H7 (cell line): ENCODE results near the gene RPL26. TPM values are rescaled to one million over a fixed set of nuclear protein-coding genes. Genes with fewer than 3 reads are reported as not detected.
A peak's percentile ranks its signal among the peaks of the same experiment; 100 is the strongest.

Source experiments
- DNase-seq: peaks from one replicate; pipeline ENCODE4 v3.0.0; 2012
- H3K27me3 ChIP-seq: 2 replicates; pipeline ENCODE4 v1.6.0; 2011; ENCODE audit warnings: mild to moderate bottlenecking, low read length; ENCODE audit not compliant: control insufficient read depth, insufficient read depth
- H3K36me3 ChIP-seq: replicated peaks from 2 replicates; pipeline ENCODE4 v1.5.1; 2011; ENCODE audit warnings: low read length; ENCODE audit not compliant: control insufficient read depth, insufficient read depth
- H3K4me3 ChIP-seq: 2 replicates; pipeline ENCODE4 v1.5.1; 2011; ENCODE audit warnings: low read depth, mild to moderate bottlenecking, control low read depth, low read length, moderate library complexity; ENCODE audit not compliant: insufficient read depth
- total RNA-seq: library from RNA; depleted of rRNA; stranded (reverse); fragments of >200 nt; shearing (Covaris generic); gene quantifications from 2 replicates; pipeline ENCODE4 v1.2.3, GENCODE V29; 2014; rRNA removed

Gene RPL26
- total RNA-seq = 1,833 and 2,305 TPM in 2 replicates

- DNase-seq = peak; percentile 97
- peaks cover 32% of the 10 kb centered on the region for H3K36me3 ChIP-seq
- H3K27me3 ChIP-seq = no peaks in the 10 kb centered on the region
- peak within 1 kb of the TSS; percentile 88 for H3K4me3 ChIP-seq
Measured at GRCh38 chr17:8383143-8383822, at the start of gene RPL26. Gene RPL26, minus strand, starts transcription at chr17:8383193. Its CDS starts 883 bp downstream, at chr17:8382310.

GRCh38 chr17:8430966-8431365, 48.0 kb upstream of the RPL26 start:
- DNase-seq = no peak
- H3K4me3 ChIP-seq = no peak overlapping the region
- H3K27me3 ChIP-seq = no peaks in the 10 kb centered on the region
- H3K36me3 ChIP-seq = no peaks in the 10 kb centered on the region

- no peaks in the 10 kb centered on the region for H3K36me3 ChIP-seq
- peak; percentile 36 for DNase-seq
- no peak overlapping the region for H3K4me3 ChIP-seq
- no peaks in the 10 kb centered on the region for H3K27me3 ChIP-seq
Measured at GRCh38 chr17:8426802-8427201, 43.8 kb upstream of the RPL26 start.

GRCh38 chr17:8426094-8426720, 43.2 kb upstream of the RPL26 start:
- H3K36me3 ChIP-seq = no peaks in the 10 kb centered on the region
- no peaks in the 10 kb centered on the region for H3K27me3 ChIP-seq
- H3K4me3 ChIP-seq = no peak overlapping the region
- no peak for DNase-seq

GRCh38 chr17:8421571-8421970, 38.6 kb upstream of the RPL26 start:
- Histone ChIP-seq H3K36me3 (no peaks in the 10 kb centered on the region), H3K27me3 (no peaks in the 10 kb centered on the region), H3K4me3 (no peak overlapping the region)
- no peak for DNase-seq

- Histone ChIP-seq H3K36me3 (no peaks in the 10 kb centered on the region), H3K4me3 (no peak overlapping the region), H3K27me3 (no peaks in the 10 kb centered on the region)
- no peak for DNase-seq
Measured at GRCh38 chr17:8420041-8420934, 37.3 kb upstream of the RPL26 start.

GRCh38 chr17:8419305-8419704, 36.3 kb upstream of the RPL26 start:
- no peaks in the 10 kb centered on the region for H3K36me3 ChIP-seq
- H3K27me3 ChIP-seq = no peaks in the 10 kb centered on the region
- DNase-seq = no peak
- H3K4me3 ChIP-seq = no peak overlapping the region

- H3K4me3 ChIP-seq = no peak overlapping the region
- no peaks in the 10 kb centered on the region for H3K27me3 ChIP-seq
- no peaks in the 10 kb centered on the region for H3K36me3 ChIP-seq
- DNase-seq = no peak
Measured at GRCh38 chr17:8418471-8418870, 35.5 kb upstream of the RPL26 start.

GRCh38 chr17:8417806-8418205, 34.8 kb upstream of the RPL26 start:
- H3K27me3 ChIP-seq = no peaks in the 10 kb centered on the region
- H3K36me3 ChIP-seq = no peaks in the 10 kb centered on the region
- no peak overlapping the region for H3K4me3 ChIP-seq
- no peak for DNase-seq

GRCh38 chr17:8413938-8414337, 30.9 kb upstream of the RPL26 start:
- Histone ChIP-seq H3K36me3 (no peaks in the 10 kb centered on the region), H3K27me3 (no peaks in the 10 kb centered on the region), H3K4me3 (no peak overlapping the region)

GRCh38 chr17:8413328-8413727, 30.3 kb upstream of the RPL26 start:
- no peaks in the 10 kb centered on the region for H3K27me3 ChIP-seq

More at GRCh38 chr17:8413938-8414337, 30.9 kb upstream of the RPL26 start:
- no peak for DNase-seq

GRCh38 chr17:8412089-8412488, 29.1 kb upstream of the RPL26 start:
- Histone ChIP-seq H3K36me3 (no peaks in the 10 kb centered on the region), H3K4me3 (no peak overlapping the region), H3K27me3 (no peaks in the 10 kb centered on the region)
- DNase-seq = no peak

More at GRCh38 chr17:8413328-8413727, 30.3 kb upstream of the RPL26 start:
- no peak for DNase-seq
- no peaks in the 10 kb centered on the region for H3K36me3 ChIP-seq
- H3K4me3 ChIP-seq = no peak overlapping the region

- DNase-seq = no peak
- Histone ChIP-seq H3K36me3 (no peaks in the 10 kb centered on the region), H3K4me3 (no peak overlapping the region), H3K27me3 (no peaks in the 10 kb centered on the region)
Measured at GRCh38 chr17:8410883-8411238, 27.9 kb upstream of the RPL26 start.

- no peaks in the 10 kb centered on the region for H3K36me3 ChIP-seq
- H3K27me3 ChIP-seq = no peaks in the 10 kb centered on the region
- DNase-seq = peak; percentile 84
- no peak overlapping the region for H3K4me3 ChIP-seq
Measured at GRCh38 chr17:8409966-8410882, 27.2 kb upstream of the RPL26 start.
